Measurements from ENCODE around the gene LMBR1. TPM values are rescaled to one million over a fixed set of nuclear protein-coding genes. Genes with fewer than 3 reads are reported as not detected.

LMBR1 gene
- total and polyA plus RNA-seq, 2 experiments from 2014 or later = 37.2 to 53.1 TPM

GRCh38 chr7:156665101-156665500, 227.9 kb downstream of the LMBR1 start:
- Histone ChIP-seq H3K27ac (peak overlapping the region; percentile 96), H3K4me1 (ENCODE audit: insufficient read depth) (peaks cover 29% of the 10 kb centered on the region), H3K27me3 (no peaks in the 10 kb centered on the region), H4K20me1 (ENCODE audit: insufficient read depth, poor library complexity, severe bottlenecking) (no peaks in the 10 kb centered on the region), H3K9me3 (ENCODE audit: low read depth) (no peaks in the 10 kb centered on the region), H3K36me3 (replicated peaks; ENCODE audit: insufficient read depth, low read depth) (no peaks in the 10 kb centered on the region), H3K9me2 (replicated peaks; ENCODE audit: insufficient read depth) (no peaks in the 10 kb centered on the region), H3K4me2 (no peak overlapping the region), H2AFZ (no peak overlapping the region), H3K4me3 (no peak overlapping the region), H3K79me2 (no peaks in the 10 kb centered on the region)
- TF ChIP-seq EZH2phosphoT487 (IDR thresholded peaks at IDR 0.05; ENCODE audit: low read depth, severe bottlenecking, unreplicated experiment) = no peak
- no peak for TF ChIP-seq EZH2 (IDR thresholded peaks at IDR 0.05; ENCODE audit: borderline replicate concordance)
- TF ChIP-seq, protein P1, sequence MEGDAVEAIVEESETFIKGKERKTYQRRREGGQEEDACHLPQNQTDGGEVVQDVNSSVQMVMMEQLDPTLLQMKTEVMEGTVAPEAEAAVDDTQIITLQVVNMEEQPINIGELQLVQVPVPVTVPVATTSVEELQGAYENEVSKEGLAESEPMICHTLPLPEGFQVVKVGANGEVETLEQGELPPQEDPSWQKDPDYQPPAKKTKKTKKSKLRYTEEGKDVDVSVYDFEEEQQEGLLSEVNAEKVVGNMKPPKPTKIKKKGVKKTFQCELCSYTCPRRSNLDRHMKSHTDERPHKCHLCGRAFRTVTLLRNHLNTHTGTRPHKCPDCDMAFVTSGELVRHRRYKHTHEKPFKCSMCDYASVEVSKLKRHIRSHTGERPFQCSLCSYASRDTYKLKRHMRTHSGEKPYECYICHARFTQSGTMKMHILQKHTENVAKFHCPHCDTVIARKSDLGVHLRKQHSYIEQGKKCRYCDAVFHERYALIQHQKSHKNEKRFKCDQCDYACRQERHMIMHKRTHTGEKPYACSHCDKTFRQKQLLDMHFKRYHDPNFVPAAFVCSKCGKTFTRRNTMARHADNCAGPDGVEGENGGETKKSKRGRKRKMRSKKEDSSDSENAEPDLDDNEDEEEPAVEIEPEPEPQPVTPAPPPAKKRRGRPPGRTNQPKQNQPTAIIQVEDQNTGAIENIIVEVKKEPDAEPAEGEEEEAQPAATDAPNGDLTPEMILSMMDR (IDR thresholded peaks at IDR 0.05; ENCODE audit: poor library complexity) = no peak
- 71% methylated on average over 4 of the region's 4 CpGs for WGBS (ENCODE audit: low lambda C conversion rate, missing lambda C conversion rate)
- no peak for DNase-seq (ENCODE audit: low spot score)

DNA sequence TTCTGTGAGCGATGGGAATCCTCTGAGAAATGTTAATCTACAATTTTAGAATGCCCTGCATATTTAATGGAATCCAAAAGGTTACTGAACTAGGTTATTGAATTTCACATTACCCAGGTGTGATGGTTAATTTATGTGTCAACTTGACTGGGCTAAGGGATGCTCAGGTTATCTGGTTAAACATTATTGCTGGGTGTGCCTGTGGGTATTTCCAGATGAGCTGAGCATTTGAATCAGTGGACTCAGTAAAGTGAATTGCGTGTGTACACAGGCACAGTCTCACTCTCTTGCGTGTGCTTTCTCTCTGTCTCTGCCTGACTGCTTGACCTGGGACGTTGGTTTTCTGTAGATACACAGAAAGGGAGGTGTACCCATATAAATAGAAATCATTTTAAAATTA, 230.7 kb downstream of the LMBR1 start:
- Histone ChIP-seq H3K4me3 (no peak overlapping the region), H3K79me2 (no peaks in the 10 kb centered on the region), H3K9me2 (replicated peaks; ENCODE audit: insufficient read depth) (no peaks in the 10 kb centered on the region), H4K20me1 (ENCODE audit: insufficient read depth, poor library complexity, severe bottlenecking) (no peaks in the 10 kb centered on the region), H3K27ac (peak overlapping the region; percentile 96), H3K36me3 (replicated peaks; ENCODE audit: insufficient read depth, low read depth) (no peaks in the 10 kb centered on the region), H2AFZ (no peak overlapping the region), H3K4me2 (no peak overlapping the region), H3K9me3 (ENCODE audit: low read depth) (no peaks in the 10 kb centered on the region), H3K4me1 (ENCODE audit: insufficient read depth) (peaks cover 16% of the 10 kb centered on the region), H3K27me3 (no peaks in the 10 kb centered on the region)
- peak; percentile 42 for DNase-seq (ENCODE audit: low spot score)
- WGBS (ENCODE audit: low lambda C conversion rate, missing lambda C conversion rate) = 69% methylated on average over 4 of the region's 4 CpGs
- TF ChIP-seq EZH2phosphoT487 (IDR thresholded peaks at IDR 0.05; ENCODE audit: low read depth, severe bottlenecking, unreplicated experiment) (no peak), EZH2 (IDR thresholded peaks at IDR 0.05; ENCODE audit: borderline replicate concordance) (no peak)
- TF ChIP-seq, protein P1 (IDR thresholded peaks at IDR 0.05; ENCODE audit: poor library complexity) = no peak

- 76% methylated on average over 5 of the region's 5 CpGs for WGBS (ENCODE audit: low lambda C conversion rate, missing lambda C conversion rate)
- peaks cover 14% of the 10 kb centered on the region for H3K4me1 ChIP-seq (ENCODE audit: insufficient read depth)
- DNase-seq (ENCODE audit: low spot score) = no peak
- no peaks in the 10 kb centered on the region for H3K27me3 ChIP-seq
- H3K79me2 ChIP-seq = no peaks in the 10 kb centered on the region
- H2AFZ ChIP-seq = no peak overlapping the region
- H3K4me3 ChIP-seq = no peak overlapping the region
- TF ChIP-seq EZH2phosphoT487 (IDR thresholded peaks at IDR 0.05; ENCODE audit: low read depth, severe bottlenecking, unreplicated experiment) (no peak), EZH2 (IDR thresholded peaks at IDR 0.05; ENCODE audit: borderline replicate concordance) (no peak)
- TF ChIP-seq, protein P1 (IDR thresholded peaks at IDR 0.05; ENCODE audit: poor library complexity) = no peak
- no peaks in the 10 kb centered on the region for H3K36me3 ChIP-seq (replicated peaks; ENCODE audit: insufficient read depth, low read depth)
- H3K4me2 ChIP-seq = no peak overlapping the region
- no peaks in the 10 kb centered on the region for H4K20me1 ChIP-seq (ENCODE audit: insufficient read depth, poor library complexity, severe bottlenecking)
- no peaks in the 10 kb centered on the region for H3K9me3 ChIP-seq (ENCODE audit: low read depth)
- peak overlapping the region; percentile 96 for H3K27ac ChIP-seq
- H3K9me2 ChIP-seq (replicated peaks; ENCODE audit: insufficient read depth) = no peaks in the 10 kb centered on the region
Measured at GRCh38 chr7:156661637-156662036, 231.3 kb downstream of the LMBR1 start.

GRCh38 chr7:156659961-156660360, 233.0 kb downstream of the LMBR1 start:
- Histone ChIP-seq H3K4me2 (no peak overlapping the region), H3K9me3 (ENCODE audit: low read depth) (no peaks in the 10 kb centered on the region), H4K20me1 (ENCODE audit: insufficient read depth, poor library complexity, severe bottlenecking) (no peaks in the 10 kb centered on the region), H3K27ac (no peak overlapping the region), H3K36me3 (replicated peaks; ENCODE audit: insufficient read depth, low read depth) (no peaks in the 10 kb centered on the region), H3K27me3 (no peaks in the 10 kb centered on the region), H3K79me2 (no peaks in the 10 kb centered on the region), H2AFZ (no peak overlapping the region), H3K4me1 (ENCODE audit: insufficient read depth) (peaks cover 4% of the 10 kb centered on the region), H3K4me3 (no peak overlapping the region), H3K9me2 (replicated peaks; ENCODE audit: insufficient read depth) (no peaks in the 10 kb centered on the region)
- 84% methylated on average over 11 of the region's 11 CpGs for WGBS (ENCODE audit: low lambda C conversion rate, missing lambda C conversion rate)
- no peak for TF ChIP-seq EZH2phosphoT487 (IDR thresholded peaks at IDR 0.05; ENCODE audit: low read depth, severe bottlenecking, unreplicated experiment)
- TF ChIP-seq EZH2 (IDR thresholded peaks at IDR 0.05; ENCODE audit: borderline replicate concordance) = no peak
- TF ChIP-seq, protein P1 (IDR thresholded peaks at IDR 0.05; ENCODE audit: poor library complexity) = no peak
- DNase-seq (ENCODE audit: low spot score) = no peak
